Germinal center (tissue), 1 donor: ENCODE data around the gene OR7G1.

Experiments
- DNase-seq: peaks from one replicate; pipeline ENCODE4 v3.0.0; 2012; ENCODE audit warnings: mixed read lengths, low spot score

The OR7G1 gene

GRCh38 chr19:9115307-9115813 is at the start of gene OR7G1:
TSS of gene OR7G1 (minus strand) at chr19:9115763. CDS start at chr19:9115763, 0 bp downstream.
- no peak for DNase-seq

DNA sequence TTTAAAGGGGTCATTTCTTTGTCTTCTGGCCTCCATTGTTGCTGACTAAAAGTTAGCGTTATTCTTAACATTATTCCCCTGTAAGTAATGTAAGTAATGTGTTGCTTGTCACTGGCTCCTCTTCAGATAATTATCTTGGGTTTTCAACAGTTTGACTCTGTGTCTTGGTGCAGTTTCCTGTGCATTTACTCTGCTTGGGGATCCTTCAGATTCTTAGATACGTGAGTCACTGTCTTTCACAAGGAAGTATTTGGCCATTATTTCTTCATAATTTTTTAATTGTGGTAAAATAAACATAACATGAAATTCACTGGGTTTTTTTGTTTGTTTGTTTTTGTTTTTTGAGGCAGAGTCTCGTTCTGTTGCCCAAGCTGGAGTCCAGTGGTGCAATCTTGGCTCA is 49.7 kb upstream of the OR7G1 start:
- DNase-seq = no peak

DNA sequence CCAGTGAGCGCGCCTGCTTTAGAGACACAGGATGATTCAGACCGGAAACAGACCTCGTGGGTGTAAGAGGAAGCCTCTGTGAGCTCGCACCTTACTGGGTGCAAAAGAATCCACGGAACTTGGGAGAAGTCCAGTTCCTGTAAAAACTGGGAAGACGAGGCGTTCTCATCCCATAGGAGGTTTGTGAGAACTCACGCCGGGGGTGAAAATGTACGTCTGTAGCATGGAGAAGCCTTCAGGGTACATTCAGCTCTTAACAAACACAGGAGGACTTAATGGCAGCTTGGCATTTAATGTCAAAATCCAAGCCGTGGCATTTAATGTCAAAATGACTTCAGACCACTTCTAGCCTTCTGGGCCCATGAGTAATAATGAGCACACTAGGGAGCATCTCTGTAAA is 45.9 kb upstream of the OR7G1 start:
- no peak for DNase-seq

- DNase-seq = no peak
These were observed 44.3 kb upstream of the OR7G1 start for GRCh38 chr19:9159891-9160290.

DNA sequence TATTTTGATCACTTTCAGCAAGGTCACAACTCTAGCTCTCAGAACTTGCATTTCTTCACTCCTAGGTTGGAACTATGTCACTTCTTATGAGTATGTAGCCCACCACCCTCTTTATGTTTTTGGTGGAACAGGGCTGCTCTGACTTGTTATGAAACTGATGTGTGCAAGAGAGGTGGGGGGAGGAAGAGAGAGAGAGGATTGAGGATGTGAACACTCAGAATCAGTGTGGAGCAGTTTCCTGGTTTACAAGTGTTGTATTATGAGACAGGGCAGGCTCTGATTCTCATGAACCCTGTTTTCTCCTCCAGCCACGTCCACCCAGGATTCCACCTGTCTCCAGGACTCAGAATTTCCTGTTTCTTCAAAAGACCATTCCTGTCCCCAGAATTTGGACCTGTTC is 40.7 kb upstream of the OR7G1 start:
- DNase-seq = peak; percentile 19

- no peak for DNase-seq
These were observed 40.0 kb upstream of the OR7G1 start for GRCh38 chr19:9155591-9155990.

DNA sequence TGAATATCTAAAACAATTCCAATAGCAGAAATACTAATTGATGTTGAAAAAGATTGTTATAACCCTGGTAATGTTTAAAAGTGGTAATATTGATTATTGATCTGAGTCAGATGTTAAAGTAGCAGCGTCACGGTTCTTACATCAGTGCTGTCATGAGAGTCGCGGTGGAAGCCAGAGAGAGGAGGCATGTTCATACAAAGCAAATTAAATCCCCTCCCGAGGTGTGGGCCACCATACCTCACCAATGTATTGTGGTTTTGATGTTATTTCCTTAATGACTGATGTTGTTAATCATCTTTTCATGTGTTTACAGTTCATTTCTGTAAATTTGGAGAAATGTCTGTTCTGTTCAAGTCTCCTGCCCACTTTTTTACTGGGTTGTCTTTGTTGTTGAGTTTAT is 35.8 kb upstream of the OR7G1 start:
- DNase-seq = no peak

DNA sequence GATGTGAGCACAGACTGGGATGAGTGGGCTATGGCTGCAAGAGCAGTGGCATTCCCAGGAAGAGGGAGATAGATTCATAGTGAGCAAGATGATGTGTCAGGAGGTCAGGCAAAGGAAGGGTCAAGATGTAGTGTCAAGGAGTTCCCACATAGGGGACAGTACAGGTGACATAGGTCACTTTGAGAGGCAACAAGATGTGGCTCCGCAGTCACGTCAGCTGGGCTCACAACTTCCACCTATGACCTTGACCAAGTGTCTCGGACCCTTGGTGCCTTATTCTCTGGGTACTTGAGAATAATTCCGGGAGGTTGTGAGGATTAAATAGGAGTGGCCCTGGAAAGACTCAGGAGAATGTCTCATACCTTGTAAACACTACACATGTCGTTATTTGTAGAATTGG is 35.1 kb upstream of the OR7G1 start:
- no peak for DNase-seq

GRCh38 chr19:9149997-9150396 is 34.4 kb upstream of the OR7G1 start:
- no peak for DNase-seq

GRCh38 chr19:9148697-9149096 is 33.1 kb upstream of the OR7G1 start:
- DNase-seq = no peak

DNA sequence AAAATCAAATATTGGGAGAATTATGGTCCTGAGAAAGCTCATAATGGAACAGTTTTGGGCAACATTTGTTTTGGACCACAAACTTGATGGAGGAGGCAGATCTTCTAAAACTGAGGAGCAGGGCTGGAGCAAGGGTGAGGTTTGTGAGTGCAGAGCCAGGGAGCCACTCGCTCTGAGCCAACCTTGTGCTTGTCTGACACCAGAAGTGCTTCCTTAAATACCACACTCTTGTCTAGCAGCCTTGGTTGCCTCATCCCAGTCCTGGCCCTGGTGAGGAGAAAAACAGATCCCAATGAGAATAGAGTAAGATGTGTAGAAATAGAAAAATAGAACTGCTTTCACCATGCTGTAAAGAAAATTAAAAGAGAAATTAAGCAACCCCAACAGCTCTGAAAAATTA is 31.3 kb upstream of the OR7G1 start:
- DNase-seq = no peak

GRCh38 chr19:9144920-9145319 is 29.4 kb upstream of the OR7G1 start:
- no peak for DNase-seq

GRCh38 chr19:9140159-9140874 is 24.8 kb upstream of the OR7G1 start, which contains the start of gene ZNF317:
TSS of gene ZNF317 (plus strand) at chr19:9140397. CDS start at chr19:9156017, 15,620 bp downstream.
- peak; percentile 87 for DNase-seq

DNA sequence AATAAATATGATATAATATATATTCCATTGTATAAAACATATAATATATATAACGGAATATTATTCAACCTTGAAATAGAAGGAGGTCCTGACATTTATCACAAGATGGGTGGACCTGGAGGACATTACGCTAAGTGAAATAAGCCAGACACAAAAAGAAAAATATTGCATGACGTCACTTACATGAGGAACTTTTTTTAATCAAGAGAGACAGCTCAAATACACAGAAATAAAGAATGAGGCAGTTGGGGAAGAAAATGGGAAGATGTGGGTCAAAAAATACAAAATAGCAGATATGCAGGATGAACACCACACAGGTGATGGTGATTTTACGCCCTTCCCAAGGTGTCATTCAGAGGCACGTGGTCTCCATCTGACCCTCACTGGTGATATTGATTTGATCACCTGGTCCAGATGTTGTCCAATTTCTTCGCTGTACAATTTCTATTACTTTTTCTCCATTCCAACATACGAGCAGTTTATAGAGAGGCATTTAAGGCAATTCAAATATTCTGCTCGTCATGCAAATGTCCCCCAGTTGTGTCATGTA is 24.1 kb upstream of the OR7G1 start:
- DNase-seq = no peak

GRCh38 chr19:9132422-9132821 is 16.9 kb upstream of the OR7G1 start:
- DNase-seq = no peak

DNA sequence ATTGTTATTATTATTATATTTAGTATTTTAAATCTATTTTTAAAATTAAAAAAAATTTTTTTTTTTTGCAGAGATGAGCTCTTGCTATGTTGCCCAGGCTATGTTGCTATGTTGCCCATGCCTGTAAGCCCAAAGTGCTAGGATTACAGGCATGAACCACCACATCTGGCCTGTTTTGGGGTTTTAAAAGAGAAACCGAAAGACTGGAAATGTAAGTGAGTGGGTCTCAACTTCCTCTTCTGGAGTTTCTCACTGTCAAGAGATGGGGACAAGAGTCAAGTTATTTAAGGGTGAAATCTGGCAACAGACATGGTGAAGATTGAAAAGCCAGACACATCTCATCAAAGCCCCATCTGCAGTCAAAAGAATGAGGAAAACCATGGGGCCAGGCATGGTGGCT is 15.4 kb upstream of the OR7G1 start:
- DNase-seq = peak; percentile 44

GRCh38 chr19:9128171-9128570 is 12.6 kb upstream of the OR7G1 start:
- no peak for DNase-seq

DNA sequence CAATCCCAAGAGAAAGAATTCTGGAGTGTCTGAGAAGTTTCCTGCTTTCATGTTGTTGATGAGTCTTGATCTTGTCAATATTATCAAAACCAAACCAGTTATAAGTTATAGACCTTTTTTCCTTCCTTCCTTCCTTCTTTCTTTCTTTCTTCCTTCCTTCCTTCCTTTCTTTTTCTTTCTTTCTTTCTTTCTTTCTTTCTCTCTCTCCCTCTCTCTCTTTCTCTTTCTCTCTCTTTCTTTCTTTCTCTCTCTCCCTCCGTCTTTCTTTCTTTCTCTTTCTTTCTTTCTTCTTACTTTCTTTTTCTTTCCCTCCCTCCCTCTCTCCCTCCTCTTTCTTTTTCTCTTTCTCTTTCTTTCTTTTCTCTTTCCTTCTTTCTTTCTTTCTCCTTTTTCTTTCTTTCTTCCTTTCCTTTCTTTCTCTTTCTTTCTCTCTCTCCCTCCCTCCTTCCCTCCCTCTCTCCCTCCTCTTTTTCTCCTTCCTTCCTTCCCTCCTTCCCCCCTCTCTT is 11.4 kb upstream of the OR7G1 start, which contains the start of gene OR7G3:
TSS of gene OR7G3 (minus strand) at position 51 of the 506 bp plus-strand sequence. CDS start at position 51, 0 bp downstream.
- DNase-seq = no peak

GRCh38 chr19:9116547-9116946 is 984 bp upstream of the OR7G1 start:
- no peak for DNase-seq

DNA sequence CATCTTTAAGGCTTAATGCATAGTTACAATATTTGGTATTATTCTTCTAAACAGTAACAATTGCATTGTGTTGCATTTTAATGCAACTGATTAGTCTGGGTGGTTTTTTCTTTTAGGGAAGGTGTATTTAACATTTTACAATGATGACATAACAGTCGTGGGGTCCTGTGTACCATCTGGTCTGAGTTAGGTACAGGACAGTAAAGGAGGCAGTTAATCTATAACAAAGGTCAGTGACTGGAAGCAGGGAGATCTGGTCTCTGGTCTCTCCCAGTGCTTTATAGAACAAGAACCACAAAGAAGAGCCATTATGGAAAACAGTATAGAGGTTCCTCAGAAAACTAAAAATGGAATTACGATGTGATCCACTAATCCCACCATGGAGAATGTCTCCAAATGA is 5.6 kb downstream of the OR7G1 start:
- no peak for DNase-seq

- DNase-seq = no peak
These were observed 8.2 kb downstream of the OR7G1 start, which contains the start of gene OR7G2 for GRCh38 chr19:9107375-9107774. TSS of gene OR7G2 (minus strand) at chr19:9107475. CDS start at chr19:9103243, 4,232 bp downstream.

- no peak for DNase-seq
These were observed 28.8 kb downstream of the OR7G1 start, which contains the start of gene OR1M1 for GRCh38 chr19:9086761-9087160. TSS of gene OR1M1 (plus strand) at chr19:9087061. CDS start at chr19:9093245, 6,184 bp downstream.

DNA sequence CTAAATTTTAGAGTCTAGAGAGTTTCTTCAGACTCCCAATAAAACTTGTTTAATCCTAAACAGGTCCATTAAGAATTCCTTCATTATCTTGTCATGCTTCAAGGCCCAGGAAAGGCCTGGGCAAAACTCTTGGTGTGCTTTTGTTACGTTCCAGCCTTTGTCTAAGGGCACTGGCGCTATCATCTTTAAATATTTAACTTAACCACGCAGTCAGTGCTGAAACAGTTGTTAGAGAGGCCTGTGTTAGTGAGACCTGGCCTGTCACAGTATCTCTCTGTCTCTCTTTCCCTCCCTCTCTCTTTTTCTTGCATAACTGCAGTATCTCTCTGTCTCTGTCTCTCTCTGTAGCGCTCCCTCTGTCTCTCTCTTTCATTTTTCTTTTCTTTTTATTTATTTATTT is 36.9 kb downstream of the OR7G1 start:
- no peak for DNase-seq
